AG09309 (cell line): ENCODE measurements around the gene C11orf65.

Experiments
- DNase-seq: peaks from one replicate; pipeline ENCODE4 v3.0.0-alpha.2; 2010; ENCODE audit warnings: low read depth
- H3K4me3 ChIP-seq: 2 replicates; pipeline ENCODE4 v1.5.1; 2011; ENCODE audit warnings: mild to moderate bottlenecking, low read depth, low read length, moderate library complexity; ENCODE audit not compliant: control insufficient read depth
- TF ChIP-seq, protein P1 (sequence below): IDR thresholded peaks from 2 replicates; pipeline ENCODE4 v1.5.1; 2011; ENCODE audit warnings: mild to moderate bottlenecking, low read depth, low read length, inconsistent platforms; ENCODE audit not compliant: insufficient read depth, control insufficient read depth; ENCODE audit errors: missing control alignments

Gene C11orf65, protein sequence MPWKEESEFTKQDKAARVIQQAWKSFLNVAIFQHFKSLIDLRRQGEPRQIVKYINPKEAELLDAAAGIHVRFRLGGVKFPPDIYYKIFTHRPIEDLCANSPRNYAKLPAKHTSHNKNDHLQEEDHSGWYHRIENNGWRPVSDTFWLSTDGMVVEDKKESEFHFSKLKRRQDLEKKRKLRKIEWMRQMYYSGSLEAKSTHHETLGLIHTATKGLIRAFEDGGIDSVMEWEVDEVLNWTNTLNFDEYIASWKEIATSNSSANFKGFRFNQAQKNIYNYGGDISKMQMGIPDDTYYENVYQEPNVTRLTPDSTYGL

DNA sequence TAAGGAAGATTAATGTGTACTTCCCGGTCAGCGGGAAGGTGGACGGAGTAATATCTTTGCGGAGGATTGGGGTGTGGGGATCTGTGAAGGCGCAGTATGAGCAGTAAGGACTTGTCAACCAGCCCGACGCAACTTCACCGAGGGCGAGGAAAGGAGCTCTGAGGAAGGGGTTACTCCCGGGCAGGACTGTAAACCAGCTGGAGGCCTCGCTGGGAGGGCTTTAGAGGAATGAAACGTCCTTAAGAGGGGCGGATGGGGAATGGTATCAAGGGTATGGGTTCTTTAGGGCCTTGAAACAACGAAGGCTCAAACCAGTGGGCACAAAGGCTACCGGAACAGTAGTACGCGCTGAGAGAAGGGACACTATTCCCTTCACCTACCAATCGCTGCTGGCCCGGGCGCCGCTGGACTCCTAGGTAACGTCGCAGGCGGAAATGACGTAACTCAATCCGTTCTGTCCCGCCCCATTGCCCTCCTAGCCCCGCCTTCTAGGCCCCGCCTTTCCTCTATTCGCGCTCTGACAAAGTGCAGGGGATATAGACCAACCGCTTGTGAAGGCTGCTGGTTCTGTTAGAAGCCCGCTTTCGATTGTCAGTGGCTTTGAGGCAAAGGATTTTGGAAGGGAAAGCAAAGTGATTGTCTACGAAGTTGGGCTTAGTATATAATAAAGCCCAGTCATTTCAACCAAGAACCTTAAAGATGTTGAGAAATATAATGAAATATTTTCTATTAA lies at the start of gene C11orf65:
Gene C11orf65 (minus strand): TSS at position 439 of the 733 bp plus-strand sequence. CDS start 5,970 bp downstream, outside the sequence.
- peak within 1 kb of the TSS; percentile 94 for H3K4me3 ChIP-seq
- TF ChIP-seq, protein P1, sequence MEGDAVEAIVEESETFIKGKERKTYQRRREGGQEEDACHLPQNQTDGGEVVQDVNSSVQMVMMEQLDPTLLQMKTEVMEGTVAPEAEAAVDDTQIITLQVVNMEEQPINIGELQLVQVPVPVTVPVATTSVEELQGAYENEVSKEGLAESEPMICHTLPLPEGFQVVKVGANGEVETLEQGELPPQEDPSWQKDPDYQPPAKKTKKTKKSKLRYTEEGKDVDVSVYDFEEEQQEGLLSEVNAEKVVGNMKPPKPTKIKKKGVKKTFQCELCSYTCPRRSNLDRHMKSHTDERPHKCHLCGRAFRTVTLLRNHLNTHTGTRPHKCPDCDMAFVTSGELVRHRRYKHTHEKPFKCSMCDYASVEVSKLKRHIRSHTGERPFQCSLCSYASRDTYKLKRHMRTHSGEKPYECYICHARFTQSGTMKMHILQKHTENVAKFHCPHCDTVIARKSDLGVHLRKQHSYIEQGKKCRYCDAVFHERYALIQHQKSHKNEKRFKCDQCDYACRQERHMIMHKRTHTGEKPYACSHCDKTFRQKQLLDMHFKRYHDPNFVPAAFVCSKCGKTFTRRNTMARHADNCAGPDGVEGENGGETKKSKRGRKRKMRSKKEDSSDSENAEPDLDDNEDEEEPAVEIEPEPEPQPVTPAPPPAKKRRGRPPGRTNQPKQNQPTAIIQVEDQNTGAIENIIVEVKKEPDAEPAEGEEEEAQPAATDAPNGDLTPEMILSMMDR, result no peak

GRCh38 chr11:108516125-108516524 lies 48.8 kb upstream of the C11orf65 start:
- TF ChIP-seq, protein P1, result no peak
- H3K4me3 ChIP-seq, result no peak overlapping the region
- DNase-seq, result no peak

More for the DNA sequence above, at the start of gene C11orf65:
- DNase-seq, result peak; percentile 86

DNA sequence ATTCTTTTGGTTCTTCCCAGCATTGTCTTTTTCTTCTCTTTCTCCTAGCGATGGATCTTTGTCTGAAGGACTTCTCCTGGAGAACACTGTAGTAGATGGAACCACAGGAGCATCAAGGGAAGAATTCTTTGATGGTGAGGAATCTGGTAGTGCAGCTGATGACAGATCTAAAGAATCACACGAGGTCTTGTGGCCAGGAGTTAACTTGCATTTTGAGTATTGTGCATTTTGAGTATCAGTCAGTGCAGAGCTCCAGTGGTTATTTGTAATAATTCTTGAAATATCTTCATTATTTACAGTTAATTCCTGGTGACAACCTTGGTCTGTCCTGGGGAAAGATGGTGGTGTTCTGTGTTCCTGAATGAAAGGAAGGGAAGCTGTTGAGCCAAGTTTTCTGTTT lies 45.4 kb upstream of the C11orf65 start:
- TF ChIP-seq, protein P1, result no peak
- DNase-seq, result no peak
- H3K4me3 ChIP-seq, result no peak overlapping the region

- H3K4me3 ChIP-seq, result no peak overlapping the region
- no peak for DNase-seq
- TF ChIP-seq, protein P1, result no peak
Measured at GRCh38 chr11:108511851-108512474, 44.6 kb upstream of the C11orf65 start.

- DNase-seq, result no peak
- TF ChIP-seq, protein P1, result no peak
- no peak overlapping the region for H3K4me3 ChIP-seq
Measured at GRCh38 chr11:108508653-108509593, 41.6 kb upstream of the C11orf65 start.

- H3K4me3 ChIP-seq, result no peak overlapping the region
- no peak for DNase-seq
Measured at GRCh38 chr11:108501396-108501795, 34.1 kb upstream of the C11orf65 start.

More at GRCh38 chr11:108501396-108501795, 34.1 kb upstream of the C11orf65 start:
- TF ChIP-seq, protein P1, result no peak
